8988T (cell line): Measurements from ENCODE around the gene PRDX5.

Source experiments
- DNase-seq: peaks from one replicate; pipeline ENCODE4 v3.0.0; 2011

PRDX5 gene

DNA sequence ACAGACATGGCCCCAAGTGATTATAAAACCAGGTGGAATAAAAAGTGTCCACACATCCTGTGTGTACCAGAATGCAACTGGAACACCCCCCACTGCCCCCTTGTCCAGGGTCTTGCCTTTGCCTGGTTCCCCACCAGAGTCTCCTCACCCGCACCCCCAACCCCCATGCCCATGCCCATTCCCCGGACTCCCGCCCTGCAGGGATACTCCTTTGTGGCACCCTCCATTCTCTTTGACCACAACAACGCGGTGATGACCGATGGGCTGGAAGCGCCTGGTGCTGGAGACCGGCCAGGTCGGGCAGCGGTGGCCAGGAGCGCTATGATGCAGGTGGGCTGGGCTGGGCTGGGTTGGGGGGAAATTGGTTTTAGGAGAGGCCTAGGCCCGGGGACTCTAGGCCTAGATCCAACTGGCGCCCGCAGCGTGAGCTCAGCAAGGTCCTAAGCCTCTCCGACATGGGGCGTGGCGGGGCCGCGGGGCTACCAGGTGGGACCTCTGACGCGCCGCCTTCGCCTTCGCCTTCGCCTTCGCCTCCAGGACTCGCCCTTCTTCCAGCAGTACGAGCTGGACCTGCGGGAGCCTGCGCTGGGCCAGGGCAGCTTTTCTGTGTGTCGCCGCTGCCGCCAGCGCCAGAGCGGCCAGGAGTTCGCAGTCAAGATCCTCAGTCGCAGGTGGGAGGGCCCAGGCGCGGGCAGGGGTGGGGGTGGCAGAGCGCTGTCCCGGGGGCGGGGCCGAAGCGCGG is 50.2 kb downstream of the PRDX5 start:
- DNase-seq: no peak

DNA sequence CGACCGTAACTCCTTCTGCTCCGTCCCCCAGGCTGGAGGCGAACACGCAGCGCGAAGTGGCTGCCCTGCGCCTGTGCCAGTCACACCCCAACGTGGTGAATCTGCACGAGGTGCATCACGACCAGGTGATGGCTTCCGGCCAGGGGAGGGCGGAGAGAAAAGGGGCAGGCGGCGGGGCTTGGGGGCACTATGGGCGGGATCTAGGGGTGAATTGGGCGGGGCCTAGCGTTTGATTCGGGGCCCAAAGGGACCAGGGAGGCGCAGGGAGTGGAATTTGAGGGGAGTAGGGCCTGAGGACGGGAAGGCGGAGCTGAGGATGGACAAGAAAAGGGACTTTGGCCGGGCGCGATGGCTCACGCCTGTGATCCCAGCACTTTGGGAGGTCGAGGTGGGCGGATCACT is 50.8 kb downstream of the PRDX5 start:
- peak; percentile 44 for DNase-seq

DNA sequence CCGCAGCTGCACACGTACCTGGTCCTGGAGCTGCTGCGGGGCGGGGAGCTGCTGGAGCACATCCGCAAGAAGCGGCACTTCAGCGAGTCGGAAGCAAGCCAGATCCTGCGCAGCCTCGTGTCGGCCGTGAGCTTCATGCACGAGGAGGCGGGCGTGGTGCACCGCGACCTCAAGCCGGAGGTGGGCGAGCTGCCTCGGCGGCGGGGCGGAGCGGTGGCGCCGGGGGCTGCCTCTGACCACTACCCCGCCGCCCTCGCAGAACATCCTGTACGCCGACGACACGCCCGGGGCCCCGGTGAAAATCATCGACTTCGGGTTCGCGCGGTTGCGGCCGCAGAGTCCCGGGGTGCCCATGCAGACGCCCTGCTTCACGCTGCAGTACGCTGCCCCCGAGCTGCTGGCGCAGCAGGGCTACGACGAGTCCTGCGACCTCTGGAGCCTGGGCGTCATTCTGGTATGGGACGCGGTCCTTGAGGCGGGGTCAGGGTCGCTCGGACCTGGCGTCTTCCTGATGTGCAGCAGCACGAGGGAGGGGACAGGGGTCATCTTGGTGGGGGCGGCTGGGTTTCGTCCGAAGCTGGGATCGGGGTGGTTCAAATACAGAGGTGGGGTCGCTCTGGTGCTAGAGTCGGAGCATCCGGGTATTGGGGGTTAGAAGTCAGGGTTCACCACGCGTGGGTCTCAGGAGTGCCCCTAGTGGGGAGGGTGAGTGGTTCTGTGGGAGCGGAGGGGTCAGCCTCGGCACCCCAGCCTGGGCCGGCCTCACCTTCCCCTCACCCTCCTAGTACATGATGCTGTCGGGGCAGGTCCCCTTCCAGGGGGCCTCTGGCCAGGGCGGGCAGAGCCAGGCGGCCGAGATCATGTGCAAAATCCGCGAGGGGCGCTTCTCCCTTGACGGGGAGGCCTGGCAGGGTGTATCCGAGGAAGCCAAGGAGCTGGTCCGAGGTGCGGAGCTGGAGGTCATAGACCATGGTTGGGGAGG is 51.8 kb downstream of the PRDX5 start:
- DNase-seq: peak; percentile 52

- DNase-seq: peak; percentile 33
Measured at GRCh38 chr11:64371201-64371600, 53.3 kb downstream of the PRDX5 start.
